Measurements from ENCODE around the gene KMT2A.

DNA sequence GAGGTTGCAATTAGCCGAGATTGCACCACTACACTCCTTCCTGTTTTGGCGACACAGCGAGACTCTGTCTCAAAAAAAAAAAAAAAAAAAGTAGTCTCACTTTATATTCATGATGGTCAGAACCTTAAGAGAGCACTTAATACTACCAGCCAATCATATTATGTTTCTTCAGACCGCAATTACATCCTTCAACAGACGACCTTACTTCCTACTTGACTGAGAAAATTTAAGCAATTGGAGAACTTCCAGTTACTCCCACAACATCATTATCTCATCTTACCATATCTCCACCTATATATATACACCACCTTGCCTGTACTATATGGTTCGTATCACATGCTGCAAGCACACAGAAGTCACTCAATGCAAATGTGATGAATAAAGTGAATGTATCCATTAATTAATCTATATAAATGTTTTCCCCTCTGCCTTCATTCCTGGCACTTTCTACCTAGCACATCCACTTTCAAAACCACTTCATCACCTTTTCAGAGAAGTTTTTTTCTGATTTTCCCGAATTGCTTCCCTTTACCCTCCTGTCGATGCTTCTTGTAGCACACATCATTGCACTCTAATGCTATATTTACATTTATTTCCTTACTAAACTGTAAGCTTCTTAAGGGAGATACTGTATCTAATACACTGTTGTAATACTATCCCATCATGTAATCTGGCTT lies 21.1 kb upstream of the KMT2A start:
- TF ChIP-seq, protein P1, sequence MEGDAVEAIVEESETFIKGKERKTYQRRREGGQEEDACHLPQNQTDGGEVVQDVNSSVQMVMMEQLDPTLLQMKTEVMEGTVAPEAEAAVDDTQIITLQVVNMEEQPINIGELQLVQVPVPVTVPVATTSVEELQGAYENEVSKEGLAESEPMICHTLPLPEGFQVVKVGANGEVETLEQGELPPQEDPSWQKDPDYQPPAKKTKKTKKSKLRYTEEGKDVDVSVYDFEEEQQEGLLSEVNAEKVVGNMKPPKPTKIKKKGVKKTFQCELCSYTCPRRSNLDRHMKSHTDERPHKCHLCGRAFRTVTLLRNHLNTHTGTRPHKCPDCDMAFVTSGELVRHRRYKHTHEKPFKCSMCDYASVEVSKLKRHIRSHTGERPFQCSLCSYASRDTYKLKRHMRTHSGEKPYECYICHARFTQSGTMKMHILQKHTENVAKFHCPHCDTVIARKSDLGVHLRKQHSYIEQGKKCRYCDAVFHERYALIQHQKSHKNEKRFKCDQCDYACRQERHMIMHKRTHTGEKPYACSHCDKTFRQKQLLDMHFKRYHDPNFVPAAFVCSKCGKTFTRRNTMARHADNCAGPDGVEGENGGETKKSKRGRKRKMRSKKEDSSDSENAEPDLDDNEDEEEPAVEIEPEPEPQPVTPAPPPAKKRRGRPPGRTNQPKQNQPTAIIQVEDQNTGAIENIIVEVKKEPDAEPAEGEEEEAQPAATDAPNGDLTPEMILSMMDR (conservative IDR thresholded peaks at IDR 0.05; ENCODE audit: low read length) = no peak
- TF ChIP-seq EZH2phosphoT487 (IDR thresholded peaks at IDR 0.05; ENCODE audit: borderline replicate concordance) = no peak

Data from Loucy (cell line).